Neuronal stem cell (in vitro differentiated cells): Measurements from ENCODE around the gene NT5E.

ENCODE experiments used
- DNase-seq: peaks from one replicate; pipeline ENCODE4 v3.0.0-alpha.2; 2013; ENCODE audit warnings: low spot score
- H2AFZ ChIP-seq: one replicate; pipeline ENCODE4 v1.6.1; 2013; ENCODE audit warnings: mild to moderate bottlenecking, low read length, inconsistent platforms
- H2AK5ac ChIP-seq: 2 replicates; pipeline ENCODE4 v1.6.1; 2013; ENCODE audit warnings: low read depth, mild to moderate bottlenecking, inconsistent platforms, low read length, moderate library complexity, mixed read lengths
- H2BK120ac ChIP-seq: 2 replicates; pipeline ENCODE4 v1.6.1; 2013; ENCODE audit warnings: low read depth, mild to moderate bottlenecking, inconsistent platforms, low read length, moderate library complexity, mixed read lengths
- H2BK12ac ChIP-seq: one replicate; pipeline ENCODE4 v1.6.1; 2013; ENCODE audit warnings: low read length, inconsistent platforms
- H2BK15ac ChIP-seq: 2 replicates; pipeline ENCODE4 v1.6.1; 2013; ENCODE audit warnings: mild to moderate bottlenecking, low read length, inconsistent platforms, mixed read lengths
- H2BK5ac ChIP-seq: one replicate; pipeline ENCODE4 v1.6.1; 2013; ENCODE audit warnings: inconsistent platforms, mild to moderate bottlenecking, low read length, moderate library complexity
- H3K14ac ChIP-seq: one replicate; pipeline ENCODE4 v1.6.1; 2013; ENCODE audit warnings: low read length, inconsistent platforms
- H3K18ac ChIP-seq: 2 replicates; pipeline ENCODE4 v1.6.1; 2013; ENCODE audit warnings: low read length, inconsistent platforms
- H3K23ac ChIP-seq: 2 replicates; pipeline ENCODE4 v1.6.1; 2013; ENCODE audit warnings: low read depth, mild to moderate bottlenecking, mixed read lengths, low read length, inconsistent platforms; ENCODE audit not compliant: poor library complexity
- H3K27ac ChIP-seq: replicated peaks from 3 replicates; pipeline ENCODE4 v1.5.1; 2013; ENCODE audit warnings: low read length, inconsistent platforms
- H3K27me3 ChIP-seq, 3 experiments: 2 replicates each; pipeline ENCODE4 v1.6.1; 2013; ENCODE audit warnings: low read length in 3 of 3, mild to moderate bottlenecking in 2 of 3, inconsistent platforms in 1 of 3, low read depth in 1 of 3, mixed read lengths in 1 of 3, moderate library complexity in 1 of 3; ENCODE audit not compliant: control insufficient read depth in 3 of 3, insufficient read depth in 3 of 3
- H3K36me3 ChIP-seq, 2 donors: replicated peaks in 1 of 2; 2 replicates each; pipeline ENCODE4 v1.6.1; 2013; ENCODE audit warnings: low read length in 2 of 2; ENCODE audit not compliant: control insufficient read depth in 2 of 2, insufficient read depth in 2 of 2
- H3K4ac ChIP-seq: 2 replicates; pipeline ENCODE4 v1.6.1; 2013; ENCODE audit warnings: inconsistent platforms, mild to moderate bottlenecking, low read length, moderate library complexity
- H3K4me1 ChIP-seq, 2 donors: 1 replicate in 1 of 2; 2 replicates in 1 of 2; pipeline ENCODE4 v1.6.1; 2013; ENCODE audit warnings: low read length in 2 of 2, low read depth in 1 of 2; ENCODE audit not compliant: control insufficient read depth in 2 of 2, insufficient read depth in 1 of 2
- H3K4me2 ChIP-seq: one replicate; pipeline ENCODE4 v1.6.1; 2013; ENCODE audit warnings: mild to moderate bottlenecking, low read length, inconsistent platforms; ENCODE audit not compliant: insufficient read depth, poor library complexity, severe bottlenecking
- H3K4me3 ChIP-seq, 2 donors: 2 replicates each; pipeline ENCODE4 v1.5.1; 2013; ENCODE audit warnings: low read length in 2 of 2, mild to moderate bottlenecking in 2 of 2, inconsistent platforms in 1 of 2, moderate library complexity in 1 of 2
- H3K79me1 ChIP-seq: one replicate; pipeline ENCODE4 v1.6.1; 2013; ENCODE audit warnings: low read depth, mild to moderate bottlenecking, inconsistent platforms, low read length, moderate library complexity
- H3K9ac ChIP-seq: one replicate; pipeline ENCODE4 v1.6.1; 2013; ENCODE audit warnings: mild to moderate bottlenecking, low read depth, low read length, inconsistent platforms; ENCODE audit not compliant: poor library complexity
- H3K9me3 ChIP-seq, 2 donors: replicated peaks in 1 of 2; 2 replicates each; pipeline versions ENCODE3 to v1.6.1; 2013; ENCODE audit warnings: low read length in 2 of 2, mild to moderate bottlenecking in 2 of 2, inconsistent platforms in 1 of 2, low read depth in 1 of 2, mixed read lengths in 1 of 2, moderate library complexity in 1 of 2; ENCODE audit not compliant: control insufficient read depth in 2 of 2, insufficient read depth in 1 of 2
- H4K8ac ChIP-seq: one replicate; pipeline ENCODE4 v1.6.1; 2013; ENCODE audit warnings: low read depth, mild to moderate bottlenecking, inconsistent platforms, low read length, moderate library complexity
- H4K91ac ChIP-seq: one replicate; pipeline ENCODE4 v1.6.1; 2013; ENCODE audit warnings: low read length, low read depth, mild to moderate bottlenecking, inconsistent platforms; ENCODE audit not compliant: poor library complexity
- WGBS, 2 donors: extraction: QIAGEN DNeasy Blood & Tissue Kit; methylation state at CpG; one replicate each; pipeline ENCODE4 v1.1.7; 2013; ENCODE audit warnings: missing lambda C conversion rate in 2 of 2, mixed read lengths in 1 of 2; ENCODE audit not compliant: insufficient read length in 2 of 2, insufficient replicate concordance in 1 of 2; ENCODE audit errors: extremely low coverage in 2 of 2; 5-methylcytosine and 5-hydroxymethylcytosine counted together

Gene NT5E

GRCh38 chr6:85418059-85418458 lies 31.8 kb upstream of the NT5E start:
- H3K23ac ChIP-seq = no peak overlapping the region
- no peak overlapping the region for H2BK5ac ChIP-seq
- H3K4ac ChIP-seq = no peak overlapping the region
- no peaks in the 10 kb centered on the region for H3K9me3 ChIP-seq
- H3K27ac ChIP-seq = no peak overlapping the region
- DNase-seq = no peak
- H2BK120ac ChIP-seq = no peak overlapping the region
- no peak overlapping the region for H4K8ac ChIP-seq
- no peaks in the 10 kb centered on the region for H3K36me3 ChIP-seq
- H3K4me2 ChIP-seq = no peak overlapping the region
- no peaks in the 10 kb centered on the region for H3K27me3 ChIP-seq
- no peak overlapping the region for H4K91ac ChIP-seq
- no peak overlapping the region for H2AFZ ChIP-seq
- no peak overlapping the region for H2AK5ac ChIP-seq
- H2BK12ac ChIP-seq = no peak overlapping the region
- H3K4me1 ChIP-seq = peaks cover 0 to 3% of the 10 kb centered on the region in 2 donors
- no CpG with 5 or more reads among the region's 2 CpGs for WGBS, 2 donors
- H2BK15ac ChIP-seq = no peak overlapping the region
- H3K4me3 ChIP-seq = no peak overlapping the region
- no peak overlapping the region for H3K9ac ChIP-seq
- no peaks in the 10 kb centered on the region for H3K79me1 ChIP-seq
- H3K14ac ChIP-seq = no peak overlapping the region
- no peak overlapping the region for H3K18ac ChIP-seq

- Histone ChIP-seq H3K27ac (no peak overlapping the region), H2BK5ac (no peak overlapping the region), H3K27me3 (no peaks in the 10 kb centered on the region), H4K91ac (no peak overlapping the region), H2BK120ac (no peak overlapping the region), H3K36me3 (no peaks in the 10 kb centered on the region), H2AK5ac (no peak overlapping the region), H3K4ac (no peak overlapping the region), H3K79me1 (no peaks in the 10 kb centered on the region), H3K14ac (no peak overlapping the region), H3K18ac (no peak overlapping the region), H4K8ac (no peak overlapping the region), H3K23ac (no peak overlapping the region), H3K4me2 (no peak overlapping the region), H3K4me1 (peaks cover 0 to 3% of the 10 kb centered on the region in 2 donors), H3K9me3 (no peaks in the 10 kb centered on the region), H2AFZ (no peak overlapping the region), H2BK12ac (no peak overlapping the region), H3K9ac (no peak overlapping the region), H2BK15ac (no peak overlapping the region), H3K4me3 (no peak overlapping the region)
- WGBS, 2 donors = no CpG with 5 or more reads among the region's 2 CpGs
- DNase-seq = no peak
Measured at GRCh38 chr6:85419046-85419759, 30.7 kb upstream of the NT5E start.

- H3K4me1 ChIP-seq = peaks cover 0 to 1% of the 10 kb centered on the region in 2 donors
- H2AFZ ChIP-seq = no peak overlapping the region
- H3K23ac ChIP-seq = no peak overlapping the region
- H2BK15ac ChIP-seq = no peak overlapping the region
- H2BK5ac ChIP-seq = no peak overlapping the region
- no peak overlapping the region for H3K14ac ChIP-seq
- H3K9ac ChIP-seq = no peak overlapping the region
- H3K4ac ChIP-seq = no peak overlapping the region
- no peak overlapping the region for H3K27ac ChIP-seq
- WGBS, 2 donors = no CpG with 5 or more reads among the region's 1 CpG
- H3K36me3 ChIP-seq = no peaks in the 10 kb centered on the region
- no peak overlapping the region for H2BK12ac ChIP-seq
- DNase-seq = no peak
- no peak overlapping the region for H4K8ac ChIP-seq
- no peak overlapping the region for H2AK5ac ChIP-seq
- no peak overlapping the region for H3K18ac ChIP-seq
- H3K79me1 ChIP-seq = no peaks in the 10 kb centered on the region
- H3K27me3 ChIP-seq = no peaks in the 10 kb centered on the region
- H3K4me2 ChIP-seq = no peak overlapping the region
- H4K91ac ChIP-seq = no peak overlapping the region
- no peak overlapping the region for H3K4me3 ChIP-seq
- no peak overlapping the region for H2BK120ac ChIP-seq
- no peaks in the 10 kb centered on the region for H3K9me3 ChIP-seq
Measured at GRCh38 chr6:85420551-85420950, 29.3 kb upstream of the NT5E start.

- H3K14ac ChIP-seq = no peak overlapping the region
- H3K4me1 ChIP-seq = peaks cover 0 to 1% of the 10 kb centered on the region in 2 donors
- H3K9me3 ChIP-seq = no peaks in the 10 kb centered on the region
- H3K4ac ChIP-seq = no peak overlapping the region
- no peaks in the 10 kb centered on the region for H3K79me1 ChIP-seq
- no peak overlapping the region for H4K8ac ChIP-seq
- WGBS, 2 donors = no CpG with 5 or more reads among the region's 2 CpGs
- H3K23ac ChIP-seq = no peak overlapping the region
- no peak overlapping the region for H2BK5ac ChIP-seq
- no peak overlapping the region for H2AFZ ChIP-seq
- H3K27ac ChIP-seq = no peak overlapping the region
- H2BK120ac ChIP-seq = no peak overlapping the region
- no peaks in the 10 kb centered on the region for H3K36me3 ChIP-seq
- H2BK12ac ChIP-seq = no peak overlapping the region
- H3K9ac ChIP-seq = no peak overlapping the region
- no peak overlapping the region for H3K4me2 ChIP-seq
- H2BK15ac ChIP-seq = no peak overlapping the region
- no peak overlapping the region for H3K4me3 ChIP-seq
- no peaks in the 10 kb centered on the region for H3K27me3 ChIP-seq
- DNase-seq = no peak
- H4K91ac ChIP-seq = no peak overlapping the region
- H2AK5ac ChIP-seq = no peak overlapping the region
- H3K18ac ChIP-seq = no peak overlapping the region
Measured at GRCh38 chr6:85421181-85421580, 28.7 kb upstream of the NT5E start.
